Right atrium auricular region (tissue), 2 donors: Measurements from ENCODE around the gene C1QTNF9B. TPM values are rescaled to one million over a fixed set of nuclear protein-coding genes. Genes with fewer than 3 reads are reported as not detected.

Experiments used
- DNase-seq: peaks from one replicate; pipeline ENCODE4 v3.0.0-alpha.2; 2019; ENCODE audit warnings: low spot score
- H3K27ac ChIP-seq, 2 donors: fragments of 200-600 bp; sonication (generic); 1 replicate in 1 of 2; 2 replicates in 1 of 2; pipeline ENCODE4 v1.5.1; 2016 to 2019
- H3K27me3 ChIP-seq, 2 donors: fragments of 200-600 bp; sonication (generic); one replicate each; pipeline versions ENCODE4 v1.5.1 to v1.6.0; 2017 to 2019
- H3K36me3 ChIP-seq: fragments of 200-600 bp; sonication (generic); one replicate; pipeline ENCODE4 v1.5.1; 2016
- H3K4me1 ChIP-seq, 2 donors: fragments of 200-600 bp; sonication (generic); one replicate each; pipeline versions ENCODE4 v1.5.1 to v1.6.0; 2017 to 2019
- H3K4me3 ChIP-seq, 2 donors: fragments of 200-600 bp; sonication (generic); 1 replicate in 1 of 2; 2 replicates in 1 of 2; pipeline ENCODE4 v1.5.1; 2017 to 2019; ENCODE audit warnings: mild to moderate bottlenecking in 1 of 2, moderate library complexity in 1 of 2
- H3K9me3 ChIP-seq, 2 donors: fragments of 200-600 bp; sonication (generic); one replicate each; pipeline ENCODE4 v1.5.1; 2019
- CTCF ChIP-seq, 2 donors: fragments of 200-600 bp; sonication (generic); IDR thresholded peaks; one replicate each; pipeline ENCODE4 v1.5.1; 2019; ENCODE audit warnings: antibody characterized with exemption in 2 of 2
- total RNA-seq, 2 donors: library from RNA; depleted of rRNA; stranded (reverse); fragments of >200 nt; gene quantifications; one replicate each; pipeline ENCODE4 v1.1.0, GENCODE V29; 2016

Gene C1QTNF9B
- total RNA-seq, 2 donors from 2014 or later = 1.5 TPM; not detected in 1

GRCh38 chr13:23859904-23860303 lies 37.4 kb downstream of the C1QTNF9B start:
- Histone ChIP-seq H3K4me1 (no peaks in the 10 kb centered on the region), H3K27ac (no peak overlapping the region), H3K36me3 (peaks cover 7% of the 10 kb centered on the region), H3K4me3 (no peak overlapping the region), H3K27me3 (no peaks in the 10 kb centered on the region), H3K9me3 (no peaks in the 10 kb centered on the region)
- DNase-seq = no peak
- no peak for TF ChIP-seq CTCF (IDR thresholded peaks at IDR 0.05)

GRCh38 chr13:23859455-23859854 lies 37.8 kb downstream of the C1QTNF9B start:
- Histone ChIP-seq H3K27me3 (no peaks in the 10 kb centered on the region), H3K27ac (no peak overlapping the region), H3K4me1 (no peaks in the 10 kb centered on the region), H3K36me3 (peaks cover 7% of the 10 kb centered on the region), H3K4me3 (no peak overlapping the region), H3K9me3 (no peaks in the 10 kb centered on the region)
- TF ChIP-seq CTCF (IDR thresholded peaks at IDR 0.05) = no peak
- DNase-seq = no peak

- peaks cover 7% of the 10 kb centered on the region for H3K36me3 ChIP-seq
- DNase-seq = no peak
- H3K27me3 ChIP-seq = no peaks in the 10 kb centered on the region
- H3K4me3 ChIP-seq = no peak overlapping the region
- H3K9me3 ChIP-seq = no peaks in the 10 kb centered on the region
- H3K27ac ChIP-seq = no peak overlapping the region
- no peak for TF ChIP-seq CTCF (IDR thresholded peaks at IDR 0.05)
- no peaks in the 10 kb centered on the region for H3K4me1 ChIP-seq
Observed at GRCh38 chr13:23858546-23858945, 38.8 kb downstream of the C1QTNF9B start.

- TF ChIP-seq CTCF (IDR thresholded peaks at IDR 0.05) = no peak
- Histone ChIP-seq H3K36me3 (peaks cover 7% of the 10 kb centered on the region), H3K9me3 (no peaks in the 10 kb centered on the region), H3K4me3 (no peak overlapping the region), H3K27me3 (no peaks in the 10 kb centered on the region), H3K27ac (no peak overlapping the region), H3K4me1 (no peaks in the 10 kb centered on the region)
- DNase-seq = no peak
Observed at GRCh38 chr13:23856008-23856750, 41.1 kb downstream of the C1QTNF9B start.

- Histone ChIP-seq H3K4me3 (no peak overlapping the region), H3K36me3 (peaks cover 7% of the 10 kb centered on the region), H3K27ac (no peak overlapping the region), H3K9me3 (no peaks in the 10 kb centered on the region), H3K27me3 (no peaks in the 10 kb centered on the region), H3K4me1 (no peaks in the 10 kb centered on the region)
- no peak for DNase-seq
- TF ChIP-seq CTCF (IDR thresholded peaks at IDR 0.05) = no peak
Observed at GRCh38 chr13:23855360-23855759, 41.9 kb downstream of the C1QTNF9B start.

- no peaks in the 10 kb centered on the region for H3K4me1 ChIP-seq
- no peak for TF ChIP-seq CTCF (IDR thresholded peaks at IDR 0.05)
- H3K4me3 ChIP-seq = no peak overlapping the region
- no peaks in the 10 kb centered on the region for H3K9me3 ChIP-seq
- H3K27me3 ChIP-seq = no peaks in the 10 kb centered on the region
- H3K27ac ChIP-seq = no peak overlapping the region
- DNase-seq = no peak
- peaks cover 1% of the 10 kb centered on the region for H3K36me3 ChIP-seq
Observed at GRCh38 chr13:23852351-23852750, 45.0 kb downstream of the C1QTNF9B start.
